AG04449 (cell line): ENCODE measurements around the gene ITGB7.

Experiments used
- CTCF ChIA-PET: fragments of 350-600 bp; formaldehyde crosslinking; extraction: SDS; loops from one replicate; lab custom pipeline; 2021; ENCODE audit warnings: antibody characterized with exemption; lab: Yijun Ruan, JAX
- POLR2A ChIA-PET: fragments of 400-600, 350-600 bp; formaldehyde crosslinking; extraction: SDS; loops from one replicate; lab custom pipeline; 2020; ENCODE audit warnings: antibody characterized with exemption, inconsistent platforms; lab: Yijun Ruan, JAX
- DNase-seq: peaks from one replicate; pipeline ENCODE4 v3.0.0-alpha.2; 2010; ENCODE audit warnings: low read depth, low spot score
- H3K4me3 ChIP-seq: 2 replicates; pipeline ENCODE4 v1.5.1; 2011; ENCODE audit warnings: low read depth, mild to moderate bottlenecking, control low read depth, low read length
- CTCF ChIP-seq: IDR thresholded peaks from one replicate; pipeline ENCODE4 v1.5.1; 2011; ENCODE audit warnings: mild to moderate bottlenecking, moderate library complexity, low read length, control low read depth, inconsistent platforms; ENCODE audit not compliant: insufficient read depth; ENCODE audit errors: missing control alignments

The ITGB7 gene

GRCh38 chr12:53207042-53207441, at the start of gene ITGB7:
Gene ITGB7, minus strand, starts transcription at chr12:53207251. Its CDS starts 6,808 bp downstream, at chr12:53200443.
- no peak for TF ChIP-seq CTCF
- CTCF ChIA-PET: interaction anchor here (0.7 to 24.6 kb wide), 9 partner anchors 9 to 141 kb away, joined by 3 to 659 read pairs (median 4); partner anchors contain the start of genes AAAS, MYG1 and PFDN5
- H3K4me3 ChIP-seq: no peak within 1 kb of the TSS
- DNase-seq: no peak
- POLR2A ChIA-PET: no interaction called here

- no peak overlapping the region for H3K4me3 ChIP-seq
- POLR2A ChIA-PET: no interaction called here
- CTCF ChIA-PET: interaction anchor here (3.5 kb wide), 1 partner anchor 44 kb away, joined by 23 read pairs; no protein-coding TSS in a partner anchor
- TF ChIP-seq CTCF: no peak
- DNase-seq: no peak
These were observed 48.9 kb upstream of the ITGB7 start for GRCh38 chr12:53255996-53256395.

- ChIA-PET CTCF (interaction anchor here (1.1 to 4.7 kb wide), 3 partner anchors 10 to 66 kb away, joined by 3 to 74 read pairs (median 4); partner anchors contain the start of gene AAAS), POLR2A (no interaction called here)
- no peak for DNase-seq
- no peak for TF ChIP-seq CTCF
- H3K4me3 ChIP-seq: no peak overlapping the region
These were observed 47.9 kb upstream of the ITGB7 start for GRCh38 chr12:53254816-53255545.

GRCh38 chr12:53253298-53253697, 46.2 kb upstream of the ITGB7 start:
- H3K4me3 ChIP-seq: peak overlapping the region; percentile 88
- TF ChIP-seq CTCF: no peak
- ChIA-PET POLR2A (interaction anchor here (1.4 to 2.6 kb wide), 2 partner anchors 19 to 34 kb away, joined by 3 to 11 read pairs; no protein-coding TSS in a partner anchor), CTCF (interaction anchor here (0.8 to 4.7 kb wide), 8 partner anchors 13 to 154 kb away, joined by 3 to 74 read pairs (median 4); partner anchors contain the start of gene AAAS)
- DNase-seq: no peak

GRCh38 chr12:53252349-53252916, 45.4 kb upstream of the ITGB7 start:
- POLR2A ChIA-PET: interaction anchor here (1.4 to 2.6 kb wide), 2 partner anchors 19 to 33 kb away, joined by 3 to 11 read pairs; no protein-coding TSS in a partner anchor
- peak overlapping the region; percentile 88 for H3K4me3 ChIP-seq
- CTCF ChIA-PET: interaction anchor here (1.0 to 4.7 kb wide), 10 partner anchors 13 to 92 kb away, joined by 3 to 74 read pairs (median 5); partner anchors contain the start of gene ESPL1
- no peak for TF ChIP-seq CTCF
- no peak for DNase-seq
